IPS-18c (cell line): ENCODE data around the gene FAM131B.

Experiments
- H3K4me3 ChIP-seq: 2 replicates; pipeline ENCODE4 v1.7.0; 2013; ENCODE audit warnings: low read depth, mild to moderate bottlenecking, low read length, moderate library complexity; ENCODE audit not compliant: insufficient read depth
- H3K9me3 ChIP-seq: one replicate; pipeline ENCODE4 v1.6.1; 2013; ENCODE audit warnings: mild to moderate bottlenecking, low read length, moderate library complexity; ENCODE audit not compliant: control insufficient read depth, insufficient read depth

The FAM131B gene

DNA sequence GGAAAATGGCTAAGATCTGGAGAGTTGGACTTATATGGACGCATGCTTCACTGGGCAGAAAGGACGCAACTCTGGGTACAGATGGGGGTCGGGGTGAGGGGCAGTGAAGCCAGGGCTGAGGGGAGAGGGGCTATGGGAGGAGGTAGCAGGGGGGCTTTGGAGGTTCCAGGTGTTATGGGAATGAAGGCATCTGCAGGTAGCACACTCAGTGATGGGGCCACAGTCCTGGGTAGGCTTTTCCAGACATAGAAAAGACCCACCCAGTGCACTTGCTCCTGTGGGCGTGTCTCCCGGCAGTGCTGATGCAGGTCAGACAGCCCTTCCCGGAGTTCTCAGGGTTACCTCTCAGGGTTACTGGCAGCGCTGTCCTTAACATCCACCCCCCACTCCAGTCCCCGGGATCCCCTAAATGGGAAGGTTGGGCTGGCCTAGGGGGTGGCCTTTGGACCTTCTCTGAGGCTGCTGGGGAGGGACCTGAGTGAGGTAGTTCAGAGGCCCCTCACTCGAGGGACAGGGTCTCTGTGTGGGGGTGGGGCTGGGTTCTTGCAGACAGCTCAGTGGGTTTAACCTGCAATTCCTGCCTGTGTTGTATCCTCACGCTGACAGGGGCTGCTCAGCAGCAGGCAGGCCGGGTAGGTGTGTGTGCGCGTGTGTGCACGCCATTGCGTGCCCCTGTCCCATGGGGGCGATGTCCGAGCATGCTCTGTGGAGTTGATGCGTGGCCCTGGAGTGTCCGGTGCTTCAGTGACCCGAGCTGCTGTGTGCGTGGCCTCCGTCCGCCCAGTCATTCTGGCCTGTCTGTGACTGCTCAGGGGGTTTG is 24.9 kb upstream of the FAM131B start:
- Histone ChIP-seq H3K4me3 (no peak overlapping the region), H3K9me3 (no peaks in the 10 kb centered on the region)

DNA sequence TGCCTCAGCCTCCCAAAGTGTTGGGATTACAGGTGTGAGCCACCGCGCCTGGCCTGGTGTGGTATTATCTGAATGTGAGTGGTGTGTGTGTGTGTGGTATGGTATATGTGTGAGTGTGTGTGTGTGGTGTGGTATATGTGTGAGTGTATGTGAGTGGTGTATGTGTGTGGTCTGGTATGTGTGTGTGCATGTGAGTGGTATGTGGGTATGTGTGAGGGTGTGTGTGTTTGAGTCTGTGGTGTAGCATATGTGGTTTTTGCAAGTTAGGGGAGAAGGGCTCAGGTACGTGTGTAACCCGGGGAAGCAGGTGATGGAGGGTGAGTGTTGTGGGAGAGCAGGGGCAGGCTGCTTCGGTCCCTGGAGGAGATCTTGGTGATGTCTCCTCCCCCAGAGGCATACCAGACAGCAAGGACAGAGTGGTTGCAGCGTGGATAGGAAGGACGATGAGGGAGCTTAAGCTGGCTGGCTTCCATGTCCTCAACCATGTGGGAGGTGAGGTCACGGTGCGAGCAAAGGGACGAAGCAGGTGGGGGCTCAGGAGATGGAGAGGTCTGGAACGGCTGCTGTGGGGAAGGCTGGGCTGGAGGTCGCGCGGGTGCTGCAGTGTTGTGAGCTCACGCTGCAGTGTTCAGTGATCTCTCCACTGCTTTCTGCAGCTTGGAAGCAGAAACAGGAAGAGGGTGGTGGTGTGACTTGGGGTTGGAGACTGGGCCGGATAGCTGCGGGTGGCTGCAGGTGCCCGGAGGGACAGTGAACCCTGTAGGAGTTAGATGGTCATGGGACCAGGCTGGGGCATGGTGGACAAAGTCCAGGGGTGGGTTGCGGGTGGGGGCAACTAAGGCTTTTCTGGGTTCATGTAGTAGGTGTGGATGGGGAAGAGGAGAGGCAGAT is 23.6 kb upstream of the FAM131B start:
- Histone ChIP-seq H3K9me3 (no peaks in the 10 kb centered on the region), H3K4me3 (no peak overlapping the region)

DNA sequence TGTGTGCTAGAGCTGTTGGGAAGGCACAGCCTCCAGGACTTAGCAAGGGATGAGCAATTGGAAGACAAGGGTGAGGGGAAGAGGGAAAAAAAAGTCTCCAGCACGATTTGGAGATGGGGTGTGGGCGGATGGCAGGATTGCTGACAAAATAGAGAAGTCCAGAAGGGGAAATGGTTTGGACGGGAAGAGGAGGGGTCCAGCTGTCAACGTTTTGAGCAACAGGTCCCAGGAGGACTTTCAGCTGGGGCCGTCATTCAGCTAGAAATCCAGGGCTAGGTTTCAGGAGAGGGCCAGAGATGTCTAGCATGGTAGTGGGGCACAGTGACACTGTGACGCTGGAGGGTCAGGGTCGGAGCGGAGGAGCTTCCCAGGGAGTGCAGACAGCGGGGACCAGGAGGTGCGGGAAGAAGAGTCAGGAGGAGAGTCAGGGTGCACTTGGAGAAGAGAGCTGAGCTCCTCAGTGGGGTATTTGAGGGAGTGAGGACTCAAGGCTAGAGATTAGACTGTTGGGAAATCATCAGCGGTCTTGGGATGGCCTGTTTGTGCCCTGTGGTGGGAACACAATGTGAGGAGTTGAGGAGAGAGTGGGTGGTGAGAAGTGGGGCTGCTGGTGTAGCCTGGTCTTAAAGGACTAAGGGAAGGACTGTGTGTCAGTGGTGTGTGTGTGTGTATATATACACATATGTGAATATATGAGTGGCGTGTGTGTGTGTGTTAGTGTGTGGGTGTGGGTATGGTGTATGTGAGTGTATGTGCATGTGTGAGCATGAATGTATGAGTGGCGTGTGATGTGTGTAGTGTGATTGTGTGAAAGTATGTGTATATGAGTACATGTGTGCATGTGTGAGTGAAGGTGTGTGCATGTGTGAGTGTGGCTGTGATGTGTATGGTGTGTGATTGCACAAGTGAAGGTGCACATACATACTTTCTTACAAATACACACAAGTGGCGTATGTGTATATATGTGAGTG is 22.4 kb upstream of the FAM131B start:
- Histone ChIP-seq H3K4me3 (no peak overlapping the region), H3K9me3 (peaks cover 2% of the 10 kb centered on the region)

DNA sequence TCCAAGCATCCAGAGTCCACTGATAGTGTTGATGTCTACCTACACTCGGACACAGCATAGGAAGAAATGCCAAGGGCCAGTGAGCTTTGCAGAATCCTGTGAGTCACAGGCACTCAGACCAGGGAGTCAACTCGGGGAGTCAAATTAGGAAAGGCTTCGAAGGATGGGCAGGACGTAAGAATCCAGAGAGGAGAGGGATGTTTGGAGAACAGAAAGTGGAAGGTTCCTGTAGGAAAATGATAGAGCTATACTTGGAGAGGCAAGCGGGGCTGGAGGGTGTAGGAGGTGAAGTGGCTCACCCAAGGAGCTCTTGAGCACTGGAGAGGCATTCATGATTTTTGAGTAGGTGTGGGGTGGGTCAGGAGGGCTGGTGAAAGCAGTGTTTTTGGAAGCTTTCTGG is 21.6 kb upstream of the FAM131B start:
- H3K4me3 ChIP-seq = no peak overlapping the region

DNA sequence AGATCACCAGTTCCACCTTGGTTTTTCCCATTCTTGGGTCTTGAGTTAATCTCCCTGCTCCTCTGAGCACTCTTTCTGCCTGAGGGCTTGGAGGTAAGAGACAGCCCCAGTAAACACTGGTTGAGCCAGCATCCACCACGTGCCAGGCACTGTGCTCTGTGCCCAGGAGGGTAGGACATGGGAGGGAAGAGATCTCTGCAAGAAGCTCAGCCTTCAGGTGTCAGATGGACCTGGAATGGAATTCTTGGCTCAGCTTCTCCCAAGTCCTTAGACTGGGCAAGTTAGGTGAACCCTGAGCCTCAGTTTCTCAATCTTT is 21.1 kb upstream of the FAM131B start:
- no peak overlapping the region for H3K4me3 ChIP-seq

More for the DNA sequence above, 21.6 kb upstream of the FAM131B start:
- peaks cover 2% of the 10 kb centered on the region for H3K9me3 ChIP-seq

DNA sequence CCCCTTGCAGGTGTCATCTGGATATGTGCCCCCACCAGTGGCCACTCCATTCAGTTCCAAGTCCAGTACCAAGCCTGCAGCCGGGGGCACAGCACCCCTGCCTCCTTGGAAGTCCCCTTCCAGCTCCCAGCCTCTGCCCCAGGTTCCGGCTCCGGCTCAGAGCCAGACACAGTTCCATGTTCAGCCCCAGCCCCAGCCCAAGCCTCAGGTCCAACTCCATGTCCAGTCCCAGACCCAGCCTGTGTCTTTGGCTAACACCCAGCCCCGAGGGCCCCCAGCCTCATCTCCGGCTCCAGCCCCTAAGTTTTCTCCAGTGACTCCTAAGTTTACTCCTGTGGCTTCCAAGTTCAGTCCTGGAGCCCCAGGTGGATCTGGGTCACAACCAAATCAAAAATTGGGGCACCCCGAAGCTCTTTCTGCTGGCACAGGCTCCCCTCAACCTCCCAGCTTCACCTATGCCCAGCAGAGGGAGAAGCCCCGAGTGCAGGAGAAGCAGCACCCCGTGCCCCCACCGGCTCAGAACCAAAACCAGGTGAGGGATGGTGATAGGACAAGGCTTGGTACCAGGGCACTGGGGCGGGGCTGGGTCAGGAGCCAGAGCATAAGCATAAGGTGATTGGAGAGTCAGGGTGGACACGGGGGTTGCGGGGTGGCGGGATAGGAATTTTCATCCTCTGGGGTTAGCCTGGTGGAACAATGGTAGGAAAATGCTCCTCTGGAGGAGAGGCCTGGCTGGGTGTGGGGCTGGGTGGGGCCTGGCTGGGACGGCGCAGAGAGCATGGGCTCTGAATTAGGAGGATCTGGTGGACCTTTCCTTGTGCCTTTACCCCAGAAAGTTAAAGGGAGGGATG is 20.5 kb upstream of the FAM131B start:
- peaks cover 2% of the 10 kb centered on the region for H3K9me3 ChIP-seq
- peak overlapping the region; percentile 91 for H3K4me3 ChIP-seq

More for the DNA sequence above, 21.1 kb upstream of the FAM131B start:
- H3K9me3 ChIP-seq = peaks cover 2% of the 10 kb centered on the region

DNA sequence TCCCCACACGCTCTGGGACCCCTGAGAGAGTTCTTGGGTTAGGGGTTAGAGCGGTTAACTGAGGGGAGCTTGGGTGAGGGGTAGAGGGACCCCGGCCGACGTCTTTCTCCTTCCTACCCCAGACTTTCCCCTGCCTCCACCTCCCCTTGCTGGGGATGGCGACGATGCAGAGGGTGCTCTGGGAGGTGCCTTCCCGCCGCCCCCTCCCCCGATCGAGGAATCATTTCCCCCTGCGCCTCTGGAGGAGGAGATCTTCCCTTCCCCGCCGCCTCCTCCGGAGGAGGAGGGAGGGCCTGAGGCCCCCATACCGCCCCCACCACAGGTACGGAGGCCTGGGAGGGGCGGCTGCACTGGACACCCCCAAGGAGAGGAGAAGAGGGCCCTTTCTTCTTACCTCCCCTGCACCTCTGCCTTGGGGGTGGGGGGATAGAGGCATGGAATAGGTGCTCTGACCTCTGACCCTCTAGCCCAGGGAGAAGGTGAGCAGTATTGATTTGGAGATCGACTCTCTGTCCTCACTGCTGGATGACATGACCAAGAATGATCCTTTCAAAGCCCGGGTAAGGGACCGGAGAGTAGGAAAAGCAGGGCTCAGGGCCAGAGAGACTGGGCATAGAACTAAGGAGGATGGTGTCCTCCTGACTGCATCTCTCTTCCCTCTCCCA is 19.7 kb upstream of the FAM131B start:
- H3K9me3 ChIP-seq = peaks cover 2% of the 10 kb centered on the region
- H3K4me3 ChIP-seq = peak overlapping the region; percentile 91

DNA sequence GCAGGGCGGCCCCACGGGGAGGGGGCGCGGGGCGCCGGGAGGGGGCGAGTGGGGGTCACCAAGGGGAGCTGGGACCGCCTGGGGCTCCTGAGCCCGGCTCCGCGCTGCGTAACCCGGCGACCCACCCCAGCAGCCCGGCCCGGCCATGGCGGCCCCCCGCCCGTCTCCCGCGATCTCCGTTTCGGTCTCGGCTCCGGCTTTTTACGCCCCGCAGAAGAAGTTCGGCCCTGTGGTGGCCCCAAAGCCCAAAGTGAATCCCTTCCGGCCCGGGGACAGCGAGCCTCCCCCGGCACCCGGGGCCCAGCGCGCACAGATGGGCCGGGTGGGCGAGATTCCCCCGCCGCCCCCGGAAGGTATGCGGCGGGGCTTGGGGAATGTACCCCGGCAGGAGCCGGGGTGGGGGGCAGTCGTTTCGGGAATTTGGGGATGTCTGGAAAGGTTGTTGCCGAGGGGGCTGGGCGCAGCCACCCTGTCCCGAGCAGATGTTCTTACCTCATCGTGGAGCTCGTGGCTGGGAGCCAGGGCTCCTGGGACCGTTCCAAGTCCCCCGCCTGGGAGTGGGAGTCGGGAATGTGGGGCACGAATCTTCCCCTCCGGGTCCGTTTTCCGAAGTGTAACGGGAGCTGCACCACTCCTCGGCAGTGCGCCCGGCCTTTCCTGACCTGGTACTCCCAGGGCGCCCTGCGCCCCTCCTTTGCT is 19.1 kb upstream of the FAM131B start:
- Histone ChIP-seq H3K9me3 (peaks cover 2% of the 10 kb centered on the region), H3K4me3 (peak overlapping the region; percentile 91)

DNA sequence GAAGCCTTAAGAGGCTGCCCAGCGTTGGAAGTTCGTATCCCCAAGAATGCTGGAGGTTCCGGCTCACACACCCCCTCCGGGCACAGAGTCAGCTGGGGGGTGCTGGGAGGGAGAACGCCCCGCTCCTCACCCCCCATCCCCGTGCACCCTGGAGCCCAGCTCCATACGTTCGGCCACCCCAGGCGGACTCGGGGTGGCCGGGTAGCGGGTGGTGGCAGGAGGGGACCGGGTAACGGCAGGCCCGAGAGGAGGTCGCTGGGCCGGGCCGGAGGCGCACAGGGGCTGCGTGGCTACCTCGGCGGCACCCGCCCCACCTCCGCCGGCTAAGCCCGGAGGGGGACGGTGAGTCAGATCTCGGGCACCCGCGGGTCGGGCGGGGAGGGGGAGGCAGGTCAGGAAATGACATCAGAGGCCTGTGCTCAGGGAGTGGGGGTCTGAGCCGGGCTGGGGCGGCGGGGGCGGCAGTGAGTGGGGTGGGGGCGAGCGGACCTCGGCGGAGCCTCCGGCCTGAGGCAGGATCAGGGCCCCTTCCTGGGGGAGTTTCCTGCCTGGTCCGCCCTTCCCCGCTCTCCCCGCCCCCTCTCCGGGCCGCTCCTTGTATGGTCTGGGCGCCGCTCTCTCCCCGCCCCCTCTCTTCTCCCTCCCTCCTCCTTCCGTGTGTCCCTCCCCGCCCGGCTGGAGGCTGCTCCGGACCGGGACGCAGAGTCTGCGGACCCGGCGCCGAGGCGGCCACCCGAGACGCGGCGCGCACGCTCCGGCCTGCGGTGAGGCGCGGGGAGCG is 18.3 kb upstream of the FAM131B start, which contains the start of gene ZYX:
TSS of gene ZYX (plus strand) at position 700 of the 781 bp plus-strand sequence. CDS start 227 bp downstream, outside the sequence.
- H3K4me3 ChIP-seq = peak within 1 kb of the TSS; percentile 91
- H3K9me3 ChIP-seq = peaks cover 2% of the 10 kb centered on the region

DNA sequence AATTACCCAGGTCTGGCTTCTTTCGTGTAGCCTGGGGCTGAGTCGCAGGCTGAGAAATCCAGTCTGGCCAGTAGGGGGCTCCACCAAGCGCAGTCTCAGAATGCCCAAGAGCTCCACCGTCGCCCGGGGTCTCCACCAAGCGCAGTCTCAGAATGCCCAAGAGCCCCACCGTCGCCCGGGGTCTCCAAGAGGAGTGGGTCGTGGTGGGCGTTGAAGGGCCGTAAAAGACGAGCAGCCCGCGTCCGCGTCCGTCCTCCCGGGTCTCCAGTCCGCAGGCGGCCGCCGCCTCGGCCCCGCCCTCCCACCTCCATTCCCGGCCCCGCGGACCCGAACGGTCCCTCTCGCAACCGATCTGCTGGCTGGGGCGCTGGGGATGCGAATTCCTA is 17.7 kb upstream of the FAM131B start:
- peak overlapping the region; percentile 91 for H3K4me3 ChIP-seq
- peaks cover 2% of the 10 kb centered on the region for H3K9me3 ChIP-seq

DNA sequence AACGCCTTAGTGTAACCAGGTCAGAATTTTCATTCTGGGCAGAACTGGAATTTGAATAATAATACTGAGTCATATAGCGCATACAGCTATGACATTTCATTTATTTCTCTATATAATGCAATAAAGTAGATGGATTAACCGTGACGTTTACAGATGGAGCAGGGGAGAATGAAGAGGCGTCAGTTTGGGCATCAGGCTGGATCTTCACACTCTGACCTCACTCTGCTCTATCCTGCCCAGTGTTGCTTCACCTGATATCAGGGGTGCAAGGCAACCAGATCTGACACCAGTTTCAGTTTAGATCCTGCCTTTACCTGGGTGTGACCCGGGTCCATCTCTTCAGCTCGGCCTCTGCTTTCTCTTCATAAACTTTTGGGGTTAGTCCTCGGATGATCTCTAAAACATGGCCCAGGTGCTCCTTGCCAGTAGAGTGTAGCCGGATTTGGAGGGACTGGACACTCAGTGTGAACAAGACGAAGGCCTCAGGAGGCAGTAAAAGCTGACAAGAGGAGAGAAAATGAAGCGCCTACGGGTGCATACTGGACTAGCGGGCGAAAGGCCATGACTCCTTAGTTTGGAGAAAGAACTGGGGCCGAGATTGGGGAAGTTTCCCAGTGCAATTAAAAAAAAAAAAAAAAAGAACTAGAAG is 17.2 kb upstream of the FAM131B start:
- peaks cover 2% of the 10 kb centered on the region for H3K9me3 ChIP-seq
- peak overlapping the region; percentile 91 for H3K4me3 ChIP-seq

DNA sequence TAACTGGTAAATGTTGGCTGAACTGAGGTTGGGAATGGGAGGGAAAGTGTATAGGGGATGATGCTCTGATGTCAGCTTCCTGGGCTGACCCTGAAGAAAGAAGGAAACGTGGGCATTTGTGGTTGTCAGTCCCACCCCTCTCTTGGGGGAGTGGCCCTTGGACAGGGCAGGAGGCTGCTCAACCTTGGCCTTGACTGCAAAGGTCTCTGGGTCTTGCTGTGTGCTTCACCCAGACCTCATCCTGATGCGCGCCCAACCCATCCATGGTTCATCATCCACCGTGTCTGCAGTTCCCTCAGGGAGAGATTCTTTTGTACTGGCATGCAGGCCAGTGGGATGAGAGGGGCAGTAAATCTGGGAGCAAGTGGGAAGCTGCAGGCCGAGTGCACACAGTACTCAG is 13.9 kb upstream of the FAM131B start:
- peaks cover 2% of the 10 kb centered on the region for H3K9me3 ChIP-seq

DNA sequence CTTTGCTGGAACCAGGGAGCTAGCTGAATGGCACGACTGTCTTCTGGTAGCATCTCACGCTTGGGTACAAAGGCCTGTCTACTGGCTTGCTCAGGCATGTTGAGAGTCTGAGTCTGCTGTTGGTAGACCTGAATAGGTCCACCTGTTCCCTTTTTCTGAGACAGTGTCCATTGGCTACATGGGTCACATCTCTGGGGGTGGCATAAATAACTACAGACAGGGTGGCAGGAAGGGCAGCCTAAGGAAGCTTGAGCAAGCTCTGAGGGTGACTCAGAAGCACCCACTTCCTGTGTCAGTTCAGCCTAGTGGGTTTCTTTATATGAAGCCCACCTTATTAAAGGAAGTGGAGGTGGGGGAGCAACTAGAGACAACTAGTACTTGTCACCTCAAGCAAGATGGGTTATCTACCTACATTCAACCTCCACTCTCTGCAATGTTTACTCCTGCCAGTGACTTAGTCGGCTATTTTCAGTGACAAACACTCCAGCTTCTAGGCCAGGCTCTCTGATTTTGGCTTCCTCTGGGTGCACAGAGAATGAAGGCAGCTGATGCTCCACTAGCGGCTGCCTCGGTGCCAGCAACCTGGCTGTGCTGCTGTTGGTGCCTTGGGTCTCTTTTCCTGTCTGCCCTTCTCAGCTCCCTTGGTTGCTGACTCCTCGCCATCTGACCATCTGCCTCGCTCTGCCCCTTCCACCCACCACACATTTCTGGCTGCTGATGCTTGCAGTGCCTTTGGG is 13.0 kb upstream of the FAM131B start:
- H3K4me3 ChIP-seq = no peak overlapping the region
- peaks cover 1% of the 10 kb centered on the region for H3K9me3 ChIP-seq

More for the DNA sequence above, 13.9 kb upstream of the FAM131B start:
- H3K4me3 ChIP-seq = no peak overlapping the region

DNA sequence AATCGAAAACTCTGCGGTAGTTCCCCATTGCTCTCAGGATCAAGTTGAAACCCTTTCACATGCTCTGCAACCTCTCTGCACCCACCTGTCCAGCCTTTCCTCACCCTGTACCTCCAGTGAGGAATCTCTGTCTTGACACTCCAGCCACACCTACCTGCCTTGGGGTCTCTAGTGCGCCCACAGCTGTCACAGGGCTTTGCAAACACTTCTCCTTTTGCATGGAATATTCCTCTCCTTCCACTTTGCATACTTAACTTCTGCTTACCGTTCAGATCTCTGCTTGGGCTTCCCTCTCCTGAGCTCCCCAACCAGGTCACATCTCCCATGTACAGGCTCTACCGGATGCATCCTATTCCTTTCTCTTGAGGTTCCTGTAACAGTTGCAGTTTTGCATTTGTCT is 12.0 kb upstream of the FAM131B start:
- no peaks in the 10 kb centered on the region for H3K9me3 ChIP-seq
- H3K4me3 ChIP-seq = no peak overlapping the region
